ENCODE measurements around the gene MLF2. TPM values are rescaled to one million over a fixed set of nuclear protein-coding genes. Genes with fewer than 3 reads are reported as not detected.
"Not testable (repeated sequence)": the region's sequence is repeated elsewhere in the genome, so short reads cannot be mapped to it uniquely, and the experiment has no call there.

Gene MLF2
- total RNA-seq, 4 donors from 2014 or later = 140 to 290 (median 216) TPM

DNA sequence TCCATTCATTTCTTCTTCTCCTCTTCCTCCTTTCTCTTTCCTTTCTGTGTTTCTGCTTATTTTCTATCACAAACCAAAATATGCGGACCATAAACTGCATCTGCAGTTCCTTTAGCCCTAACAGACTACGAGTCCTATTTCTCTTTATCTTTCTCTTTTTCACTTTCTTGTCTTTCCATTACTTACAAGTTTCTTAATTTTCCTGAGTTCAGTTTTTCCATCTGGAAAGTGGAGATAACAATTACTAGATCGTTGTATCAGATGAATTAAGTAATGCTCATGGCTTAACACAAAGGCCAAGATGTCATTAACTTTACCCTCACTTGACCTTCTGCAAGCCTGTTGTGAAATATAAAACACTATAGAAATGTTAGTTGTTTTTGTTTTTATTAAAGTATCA is 30.1 kb downstream of the MLF2 start:
- TF ChIP-seq POLR2A (IDR thresholded peaks at IDR 0.05) = no peak
- TF ChIP-seq, protein P1, sequence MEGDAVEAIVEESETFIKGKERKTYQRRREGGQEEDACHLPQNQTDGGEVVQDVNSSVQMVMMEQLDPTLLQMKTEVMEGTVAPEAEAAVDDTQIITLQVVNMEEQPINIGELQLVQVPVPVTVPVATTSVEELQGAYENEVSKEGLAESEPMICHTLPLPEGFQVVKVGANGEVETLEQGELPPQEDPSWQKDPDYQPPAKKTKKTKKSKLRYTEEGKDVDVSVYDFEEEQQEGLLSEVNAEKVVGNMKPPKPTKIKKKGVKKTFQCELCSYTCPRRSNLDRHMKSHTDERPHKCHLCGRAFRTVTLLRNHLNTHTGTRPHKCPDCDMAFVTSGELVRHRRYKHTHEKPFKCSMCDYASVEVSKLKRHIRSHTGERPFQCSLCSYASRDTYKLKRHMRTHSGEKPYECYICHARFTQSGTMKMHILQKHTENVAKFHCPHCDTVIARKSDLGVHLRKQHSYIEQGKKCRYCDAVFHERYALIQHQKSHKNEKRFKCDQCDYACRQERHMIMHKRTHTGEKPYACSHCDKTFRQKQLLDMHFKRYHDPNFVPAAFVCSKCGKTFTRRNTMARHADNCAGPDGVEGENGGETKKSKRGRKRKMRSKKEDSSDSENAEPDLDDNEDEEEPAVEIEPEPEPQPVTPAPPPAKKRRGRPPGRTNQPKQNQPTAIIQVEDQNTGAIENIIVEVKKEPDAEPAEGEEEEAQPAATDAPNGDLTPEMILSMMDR (IDR thresholded peaks at IDR 0.05) = no peak
- no peak for TF ChIP-seq EP300 (IDR thresholded peaks at IDR 0.05)
- TF ChIP-seq POLR2AphosphoS5 (IDR thresholded peaks at IDR 0.05) = no peak
- ATAC-seq = no peak
- 73 to 87% methylated on average over 3 of the region's 3 CpGs for WGBS, 2 donors (ENCODE audit: low coverage in 1 of 2)

DNA sequence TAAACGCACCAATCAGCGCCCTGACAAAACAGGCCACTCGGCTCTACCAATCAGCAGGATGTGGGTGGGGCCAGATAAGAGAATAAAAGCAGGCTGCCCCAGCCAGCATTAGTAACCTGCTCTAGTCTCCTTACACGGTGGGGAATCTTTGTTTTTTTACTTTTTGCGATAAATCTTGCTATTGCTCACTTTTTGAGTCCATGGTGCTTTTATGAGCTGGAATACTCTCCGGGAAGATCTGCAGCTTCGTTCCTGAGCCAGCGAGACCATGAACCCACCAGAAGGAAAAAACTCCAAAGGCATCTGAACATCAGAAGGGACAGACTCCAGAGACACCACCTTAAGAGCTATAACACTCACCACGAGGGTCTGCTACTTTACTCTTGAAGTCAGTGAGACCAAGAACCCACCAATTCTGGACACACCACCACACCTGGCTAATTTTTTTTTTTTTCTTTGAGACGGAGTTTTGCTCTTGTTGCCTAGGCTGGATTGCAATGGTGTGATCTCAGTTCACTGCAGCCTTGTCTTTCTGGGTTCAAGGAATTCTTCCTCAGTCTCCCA is 36.0 kb downstream of the MLF2 start:
- Histone ChIP-seq H3K4me1 (no peaks in the 10 kb centered on the region), H3K27me3 (peaks cover 47% of the 10 kb centered on the region), H3K4me3 (no peak overlapping the region), H3K36me3 (no peaks in the 10 kb centered on the region), H3K27ac (no peak overlapping the region), H3K9me3 (no peaks in the 10 kb centered on the region)
- WGBS, 2 donors (ENCODE audit: low coverage in 1 of 2) = 82 to 85% methylated on average over 5 of the region's 10 CpGs
- no peak for ATAC-seq
- TF ChIP-seq POLR2AphosphoS5 (IDR thresholded peaks at IDR 0.05) = no peak
- no peak for TF ChIP-seq POLR2A (IDR thresholded peaks at IDR 0.05)
- TF ChIP-seq EP300 (IDR thresholded peaks at IDR 0.05) = no peak
- TF ChIP-seq, protein P1 (IDR thresholded peaks at IDR 0.05) = no peak

More for the DNA sequence above, 30.1 kb downstream of the MLF2 start:
- H3K36me3 ChIP-seq = peaks cover 0 to 21% of the 10 kb centered on the region in 2 donors
- no peak overlapping the region for H3K27ac ChIP-seq
- no peaks in the 10 kb centered on the region for H3K9me3 ChIP-seq
- H3K4me1 ChIP-seq = peaks cover 0 to 16% (median 9%) of the 10 kb centered on the region in 3 donors
- H3K4me3 ChIP-seq = no peak overlapping the region
- H3K27me3 ChIP-seq = no peaks in the 10 kb centered on the region

- not testable (repeated sequence) for H3K4me1 ChIP-seq, H3K27ac ChIP-seq, H3K36me3 ChIP-seq, H3K4me3 ChIP-seq, ATAC-seq, H3K9me3 ChIP-seq
- H3K27me3 ChIP-seq = peaks cover 54% of the 10 kb centered on the region
- WGBS, 2 donors (ENCODE audit: low coverage in 1 of 2) = 100% methylated on average over 1 of the region's 41 CpGs; no CpG with 5 or more reads in 1 of the 2 donors
Measured at GRCh38 chr12:6716031-6716873, 36.7 kb downstream of the MLF2 start.

GRCh38 chr12:6708960-6709394 is 44.0 kb downstream of the MLF2 start:
- H3K4me1 ChIP-seq = no peaks in the 10 kb centered on the region
- no peaks in the 10 kb centered on the region for H3K9me3 ChIP-seq
- peaks cover 98% of the 10 kb centered on the region for H3K27me3 ChIP-seq
- TF ChIP-seq POLR2A (IDR thresholded peaks at IDR 0.05) (no peak), EP300 (IDR thresholded peaks at IDR 0.05) (no peak), POLR2AphosphoS5 (IDR thresholded peaks at IDR 0.05) (no peak)
- TF ChIP-seq, protein P1 (IDR thresholded peaks at IDR 0.05) = no peak
- H3K4me3 ChIP-seq = no peak overlapping the region
- H3K36me3 ChIP-seq = no peaks in the 10 kb centered on the region
- no peak overlapping the region for H3K27ac ChIP-seq
- ATAC-seq = no peak
- WGBS, 2 donors (ENCODE audit: low coverage in 1 of 2) = 52 to 78% methylated on average over 2 to 8 of the region's 16 CpGs

DNA sequence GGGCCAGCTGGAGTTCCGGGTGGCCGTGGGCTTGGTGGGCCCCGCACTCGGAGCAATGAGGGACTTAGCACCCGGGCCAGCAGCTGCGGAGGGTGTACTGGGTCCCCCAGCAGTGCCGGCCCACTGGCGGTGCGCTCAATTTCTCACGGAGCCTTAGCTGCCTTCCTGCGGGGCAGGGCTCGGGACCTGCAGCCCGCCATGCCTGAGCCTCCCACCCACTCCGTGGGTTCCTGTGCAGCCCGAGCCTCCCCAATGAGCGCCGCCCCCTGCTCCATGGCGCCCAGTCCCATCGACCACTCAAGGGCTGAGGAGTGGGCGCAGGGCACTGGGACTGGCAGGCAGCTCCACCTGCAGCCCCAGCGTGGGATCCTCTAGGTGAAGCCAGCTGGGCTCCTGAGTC is 44.6 kb downstream of the MLF2 start:
- H3K36me3 ChIP-seq, H3K9me3 ChIP-seq, ATAC-seq, H3K4me1 ChIP-seq, H3K4me3 ChIP-seq, H3K27ac ChIP-seq: not testable (repeated sequence)
- H3K27me3 ChIP-seq = peaks cover 100% of the 10 kb centered on the region
- WGBS, 2 donors (ENCODE audit: low coverage in 1 of 2) = no CpG with 5 or more reads among the region's 21 CpGs

- 15% methylated on average over 3 of the region's 10 CpGs; no CpG with 5 or more reads in 1 of the 2 donors for whole genome bisulfite sequencing, 2 donors (ENCODE audit: low coverage in 1 of 2)
- H3K27me3 ChIP-seq = peaks cover 100% of the 10 kb centered on the region
Measured at GRCh38 chr12:6703631-6704030, 49.3 kb downstream of the MLF2 start.

More at GRCh38 chr12:6703631-6704030, 49.3 kb downstream of the MLF2 start:
- ATAC-seq = no peak
- H3K36me3 ChIP-seq = no peaks in the 10 kb centered on the region
- H3K4me1 ChIP-seq = peaks cover 0 to 19% (median 14%) of the 10 kb centered on the region in 3 donors
- H3K4me3 ChIP-seq = no peak overlapping the region
- TF ChIP-seq EP300 (IDR thresholded peaks at IDR 0.05) = no peak
- TF ChIP-seq, protein P1 (IDR thresholded peaks at IDR 0.05) = no peak
- TF ChIP-seq POLR2AphosphoS5 (IDR thresholded peaks at IDR 0.05) = no peak
- TF ChIP-seq POLR2A (IDR thresholded peaks at IDR 0.05) = no peak
- no peak overlapping the region for H3K27ac ChIP-seq
- no peaks in the 10 kb centered on the region for H3K9me3 ChIP-seq
